H9 (cell line): ENCODE results near the gene HP. TPM values are rescaled to one million over a fixed set of nuclear protein-coding genes. Genes with fewer than 3 reads are reported as not detected.

ENCODE experiments used
- DNase-seq: peaks from one replicate; pipeline ENCODE4 v3.0.0-alpha.2; 2017
- H2AFZ ChIP-seq: one replicate; pipeline ENCODE4 v1.6.1; 2013; ENCODE audit warnings: mild to moderate bottlenecking, low read length, control low read depth, moderate library complexity
- H2AK5ac ChIP-seq: 2 replicates; pipeline ENCODE4 v1.6.1; 2013; ENCODE audit warnings: low read length, control low read depth, mixed read lengths; ENCODE audit not compliant: insufficient read length
- H2BK120ac ChIP-seq: one replicate; pipeline ENCODE4 v1.6.1; 2013; ENCODE audit warnings: low read depth, mild to moderate bottlenecking, low read length, control low read depth, inconsistent platforms; ENCODE audit not compliant: poor library complexity, severe bottlenecking
- H2BK12ac ChIP-seq: 2 replicates; pipeline ENCODE4 v1.6.1; 2013; ENCODE audit warnings: low read length, control low read depth, mixed read lengths, low read depth; ENCODE audit not compliant: insufficient read length
- H2BK15ac ChIP-seq: 2 replicates; pipeline ENCODE4 v1.6.1; 2013; ENCODE audit warnings: low read depth, low read length, control low read depth
- H2BK20ac ChIP-seq: one replicate; pipeline ENCODE4 v1.6.1; 2013; ENCODE audit warnings: low read depth, mild to moderate bottlenecking, low read length, control low read depth, inconsistent platforms; ENCODE audit not compliant: poor library complexity, severe bottlenecking
- H2BK5ac ChIP-seq: 2 replicates; pipeline ENCODE4 v1.6.1; 2013; ENCODE audit warnings: low read length, control low read depth, mixed read lengths; ENCODE audit not compliant: insufficient read length
- H3K14ac ChIP-seq: 2 replicates; pipeline ENCODE4 v1.6.1; 2013; ENCODE audit warnings: low read length, control low read depth; ENCODE audit not compliant: insufficient read depth
- H3K18ac ChIP-seq: 2 replicates; pipeline ENCODE4 v1.6.1; 2013; ENCODE audit warnings: low read depth, mild to moderate bottlenecking, mixed read lengths, low read length, control low read depth; ENCODE audit not compliant: insufficient read length
- H3K23ac ChIP-seq: 2 replicates; pipeline ENCODE4 v1.6.1; 2013; ENCODE audit warnings: low read length, control low read depth, mixed read lengths, low read depth; ENCODE audit not compliant: insufficient read length
- H3K23me2 ChIP-seq: 2 replicates; pipeline ENCODE4 v1.6.1; 2013; ENCODE audit warnings: low read depth, mild to moderate bottlenecking, mixed read lengths, low read length, control low read depth; ENCODE audit not compliant: insufficient read length, poor library complexity, severe bottlenecking
- H3K27ac ChIP-seq: 2 replicates; pipeline ENCODE4 v1.5.1; 2013; ENCODE audit warnings: low read length, control low read depth, mixed read lengths, low read depth; ENCODE audit not compliant: insufficient read length
- H3K27me3 ChIP-seq: 2 replicates; pipeline ENCODE4 v1.6.1; 2013; ENCODE audit warnings: low read length, control low read depth, inconsistent platforms; ENCODE audit not compliant: insufficient read depth
- H3K4ac ChIP-seq: 2 replicates; pipeline ENCODE4 v1.6.1; 2013; ENCODE audit warnings: low read depth, mild to moderate bottlenecking, control low read depth, inconsistent platforms, low read length, moderate library complexity
- H3K4me1 ChIP-seq: 2 replicates; pipeline ENCODE4 v1.6.1; 2013; ENCODE audit warnings: low read length, control low read depth, inconsistent platforms; ENCODE audit not compliant: insufficient read depth
- H3K4me2 ChIP-seq: 2 replicates; pipeline ENCODE4 v1.6.1; 2013; ENCODE audit warnings: low read length, control low read depth, mixed read lengths; ENCODE audit not compliant: insufficient read length, insufficient read depth
- H3K56ac ChIP-seq: 2 replicates; pipeline ENCODE4 v1.6.1; 2013; ENCODE audit warnings: low read depth, mild to moderate bottlenecking, mixed read lengths, low read length, control low read depth; ENCODE audit not compliant: insufficient read length
- H3K79me1 ChIP-seq: 2 replicates; pipeline ENCODE4 v1.6.1; 2013; ENCODE audit warnings: low read depth, mild to moderate bottlenecking, moderate library complexity, low read length, control low read depth, inconsistent platforms; ENCODE audit not compliant: insufficient read depth, poor library complexity, severe bottlenecking
- H3K79me2 ChIP-seq: 2 replicates; pipeline ENCODE4 v1.6.1; 2013; ENCODE audit warnings: low read length, control low read depth, inconsistent platforms; ENCODE audit not compliant: insufficient read depth
- H3K9ac ChIP-seq: 2 replicates; pipeline ENCODE4 v1.6.1; 2013; ENCODE audit warnings: low read length, control low read depth, mixed read lengths; ENCODE audit not compliant: insufficient read length; ENCODE audit errors: extremely low read depth
- H3K9me3 ChIP-seq: one replicate; pipeline ENCODE4 v1.6.1; 2013; ENCODE audit warnings: low read depth, low read length, inconsistent platforms; ENCODE audit not compliant: control insufficient read depth
- H3T11ph ChIP-seq: one replicate; pipeline ENCODE4 v1.6.1; 2013; ENCODE audit warnings: mild to moderate bottlenecking, low read length, control low read depth, inconsistent platforms
- H4K20me1 ChIP-seq: one replicate; pipeline ENCODE4 v1.6.1; 2013; ENCODE audit not compliant: control insufficient read depth, insufficient read length, insufficient read depth
- H4K5ac ChIP-seq: 2 replicates; pipeline ENCODE4 v1.6.1; 2013; ENCODE audit warnings: low read depth, mild to moderate bottlenecking, mixed read lengths, low read length, control low read depth; ENCODE audit not compliant: insufficient read length
- H4K8ac ChIP-seq: replicated peaks from 2 replicates; pipeline ENCODE4 v1.6.1; 2013; ENCODE audit warnings: low read length, control low read depth, mixed read lengths, low read depth; ENCODE audit not compliant: insufficient read length
- H4K91ac ChIP-seq: 2 replicates; pipeline ENCODE4 v1.6.1; 2013; ENCODE audit warnings: low read depth, mild to moderate bottlenecking, moderate library complexity, mixed read lengths, low read length, control low read depth; ENCODE audit not compliant: insufficient read length
- H3K27ac Mint-ChIP-seq, 3 experiments: 2 replicates in 2 of 3; 3 replicates in 1 of 3; pipeline ENCODE4 v1.8.0; 2020 to 2021; ENCODE audit warnings: mixed read lengths in 3 of 3, mild to moderate bottlenecking in 1 of 3, moderate library complexity in 1 of 3
- H3K27me3 Mint-ChIP-seq: 2 replicates; pipeline ENCODE4 v1.8.0; 2021; ENCODE audit warnings: low read depth, mild to moderate bottlenecking, moderate library complexity, mixed read lengths
- H3K36me3 Mint-ChIP-seq, 3 experiments: 2 replicates in 2 of 3; 3 replicates in 1 of 3; pipeline ENCODE4 v1.8.0; 2020 to 2021; ENCODE audit warnings: low read depth in 3 of 3, mixed read lengths in 3 of 3; ENCODE audit not compliant: insufficient read depth in 1 of 3
- H3K4me1 Mint-ChIP-seq, 2 experiments: 2 replicates each; pipeline ENCODE4 v1.8.0; 2020; ENCODE audit warnings: mixed read lengths in 2 of 2
- H3K4me3 Mint-ChIP-seq, 2 experiments: 2 replicates in 1 of 2; 3 replicates in 1 of 2; pipeline ENCODE4 v1.8.0; 2020 to 2021; ENCODE audit warnings: mild to moderate bottlenecking in 2 of 2, mixed read lengths in 2 of 2, moderate library complexity in 1 of 2
- H3K9me3 Mint-ChIP-seq, 2 experiments: 2 replicates in 1 of 2; 3 replicates in 1 of 2; pipeline ENCODE4 v1.8.0; 2020; ENCODE audit warnings: mild to moderate bottlenecking in 2 of 2, mixed read lengths in 2 of 2, moderate library complexity in 1 of 2
- WGBS: extraction: QIAGEN DNeasy Blood & Tissue Kit; methylation state at CpG from one replicate; pipeline ENCODE4 v1.1.7; 2013; ENCODE audit warnings: missing lambda C conversion rate, low lambda C conversion rate, mixed read lengths; ENCODE audit not compliant: insufficient read length; ENCODE audit errors: extremely low coverage; 5-methylcytosine and 5-hydroxymethylcytosine counted together
- total RNA-seq: library from RNA; stranded (reverse); gene quantifications from 2 replicates; pipeline ENCODE4 v1.2.1, GENCODE V29; 2021
- TF ChIP-seq, protein P1 (sequence below): fragments of 200-600 bp; sonication (generic); conservative IDR thresholded peaks from 3 replicates; pipeline ENCODE4 v1.8.0; 2021; ENCODE audit warnings: antibody characterized with exemption, mild to moderate bottlenecking

HP gene
- total RNA-seq, 1 experiment from 2014 or later: not detected

DNA sequence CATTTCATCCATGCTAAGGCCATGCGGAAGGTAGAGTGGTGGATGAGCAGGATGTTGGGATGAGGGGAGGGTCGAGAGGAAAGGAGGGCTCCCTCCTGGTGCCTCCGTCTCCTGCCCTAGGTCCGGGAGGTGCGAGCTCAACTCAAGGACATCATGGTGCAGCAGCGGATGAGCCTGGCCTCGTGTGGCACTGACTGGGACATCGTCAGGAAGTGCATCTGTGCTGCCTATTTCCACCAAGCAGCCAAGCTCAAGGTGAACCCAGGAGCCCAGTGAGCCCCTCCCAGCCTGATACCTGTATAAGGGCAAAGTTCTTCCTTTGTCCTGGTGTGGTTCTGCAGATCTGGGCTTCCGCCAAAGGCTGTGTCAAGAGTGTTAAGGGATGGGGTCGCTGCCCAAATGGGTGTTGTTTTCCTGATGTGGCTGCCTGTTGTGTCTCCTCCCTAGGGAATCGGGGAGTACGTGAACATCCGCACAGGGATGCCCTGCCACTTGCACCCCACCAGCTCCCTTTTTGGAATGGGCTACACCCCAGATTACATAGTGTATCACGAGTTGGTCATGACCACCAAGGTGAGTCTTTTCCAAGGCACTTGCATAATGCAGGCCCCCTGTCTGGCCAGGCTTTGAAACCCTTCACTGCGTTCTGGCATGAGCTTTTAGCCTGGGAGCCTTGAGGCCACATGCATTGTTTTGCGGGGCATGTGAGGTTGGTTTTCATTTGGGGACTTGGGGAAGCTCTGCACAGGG, 54.2 kb downstream of the HP start:
- Histone ChIP-seq H3K4me1 (no peaks in the 10 kb centered on the region), H4K5ac (no peak overlapping the region), H2BK12ac (no peak overlapping the region), H3K27me3 (no peaks in the 10 kb centered on the region), H2AFZ (no peak overlapping the region), H4K91ac (no peak overlapping the region), H3K56ac (no peak overlapping the region), H3K79me1 (no peaks in the 10 kb centered on the region), H2BK20ac (no peak overlapping the region), H3K23me2 (no peaks in the 10 kb centered on the region), H3K27ac (no peak overlapping the region), H4K20me1 (no peaks in the 10 kb centered on the region), H2BK120ac (no peak overlapping the region), H3K18ac (no peak overlapping the region), H3K4me2 (no peak overlapping the region), H3K79me2 (no peaks in the 10 kb centered on the region), H2BK15ac (no peak overlapping the region), H2AK5ac (no peak overlapping the region), H3K14ac (no peak overlapping the region), H2BK5ac (no peak overlapping the region), H3K9ac (no peak overlapping the region), H3T11ph (no peak overlapping the region), H3K4ac (no peak overlapping the region), H3K9me3 (no peaks in the 10 kb centered on the region), H4K8ac (no peak overlapping the region), H3K23ac (no peak overlapping the region)
- Mint-ChIP-seq H3K4me1 (no peaks in the 10 kb centered on the region), H3K27me3 (no peaks in the 10 kb centered on the region), H3K9me3 (no peaks in the 10 kb centered on the region), H3K36me3 (peaks cover 44 to 91% (median 90%) of the 10 kb centered on the region in 3 experiments), H3K4me3 (no peak overlapping the region), H3K27ac (no peak overlapping the region)
- TF ChIP-seq, protein P1, sequence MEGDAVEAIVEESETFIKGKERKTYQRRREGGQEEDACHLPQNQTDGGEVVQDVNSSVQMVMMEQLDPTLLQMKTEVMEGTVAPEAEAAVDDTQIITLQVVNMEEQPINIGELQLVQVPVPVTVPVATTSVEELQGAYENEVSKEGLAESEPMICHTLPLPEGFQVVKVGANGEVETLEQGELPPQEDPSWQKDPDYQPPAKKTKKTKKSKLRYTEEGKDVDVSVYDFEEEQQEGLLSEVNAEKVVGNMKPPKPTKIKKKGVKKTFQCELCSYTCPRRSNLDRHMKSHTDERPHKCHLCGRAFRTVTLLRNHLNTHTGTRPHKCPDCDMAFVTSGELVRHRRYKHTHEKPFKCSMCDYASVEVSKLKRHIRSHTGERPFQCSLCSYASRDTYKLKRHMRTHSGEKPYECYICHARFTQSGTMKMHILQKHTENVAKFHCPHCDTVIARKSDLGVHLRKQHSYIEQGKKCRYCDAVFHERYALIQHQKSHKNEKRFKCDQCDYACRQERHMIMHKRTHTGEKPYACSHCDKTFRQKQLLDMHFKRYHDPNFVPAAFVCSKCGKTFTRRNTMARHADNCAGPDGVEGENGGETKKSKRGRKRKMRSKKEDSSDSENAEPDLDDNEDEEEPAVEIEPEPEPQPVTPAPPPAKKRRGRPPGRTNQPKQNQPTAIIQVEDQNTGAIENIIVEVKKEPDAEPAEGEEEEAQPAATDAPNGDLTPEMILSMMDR: no peak
- no CpG with 5 or more reads among the region's 16 CpGs for WGBS
- no peak for DNase-seq
